MCF 10A (cell line): ENCODE data around the gene FDX1. TPM values are rescaled to one million over a fixed set of nuclear protein-coding genes. Genes with fewer than 3 reads are reported as not detected.
"Not testable (repeated sequence)": the region's sequence is repeated elsewhere in the genome, so short reads cannot be mapped to it uniquely, and the experiment has no call there.

ENCODE experiments used
- BruUV-seq: library from RNA; stranded (reverse); fragments of 400-500 nt; replicated peaks from 2 replicates; lab custom pipeline; 2021; lab: Mats Ljungman, UMichigan
- CTCF ChIA-PET: fragments of 300-600 bp; sonication (Branson Sonifier 250); formaldehyde crosslinking; extraction: SDS; loops from one replicate; lab custom pipeline; 2021; ENCODE audit warnings: antibody characterized with exemption, inconsistent platforms; lab: Yijun Ruan, JAX
- POLR2A ChIA-PET: fragments of 300-600, 350-650 bp; sonication (Branson Sonifier 250); formaldehyde crosslinking; extraction: SDS; loops from one replicate; lab custom pipeline; 2020; ENCODE audit warnings: antibody characterized with exemption, inconsistent platforms; lab: Yijun Ruan, JAX
- DNase-seq: peaks from one replicate; pipeline ENCODE4 v3.0.0-alpha.2; 2018; ENCODE audit not compliant: unreplicated experiment
- H3K27ac Mint-ChIP-seq: one replicate; pipeline ENCODE4 v1.8.0; 2022; ENCODE audit warnings: mild to moderate bottlenecking, low read depth, mixed read lengths; ENCODE audit not compliant: unreplicated experiment
- H3K27me3 Mint-ChIP-seq: one replicate; pipeline ENCODE4 v1.8.0; 2022; ENCODE audit warnings: mixed read lengths; ENCODE audit not compliant: insufficient read depth, unreplicated experiment
- H3K36me3 Mint-ChIP-seq: one replicate; pipeline ENCODE4 v1.8.0; 2022; ENCODE audit warnings: mild to moderate bottlenecking, moderate library complexity, mixed read lengths; ENCODE audit not compliant: insufficient read depth, unreplicated experiment
- H3K4me1 Mint-ChIP-seq: one replicate; pipeline ENCODE4 v1.8.0; 2022; ENCODE audit warnings: mixed read lengths; ENCODE audit not compliant: insufficient read depth, unreplicated experiment
- H3K4me3 Mint-ChIP-seq: one replicate; pipeline ENCODE4 v1.8.0; 2022; ENCODE audit warnings: mild to moderate bottlenecking, moderate library complexity, mixed read lengths; ENCODE audit not compliant: unreplicated experiment
- H3K9me3 Mint-ChIP-seq: one replicate; pipeline ENCODE4 v1.8.0; 2022; ENCODE audit warnings: mixed read lengths; ENCODE audit not compliant: unreplicated experiment
- intact Hi-C: fragments of 100-400 bp; cut with micrococcal nuclease; formaldehyde crosslinking; loops from 2 replicates; pipeline ENCODE4 v1.14.1; 2022
- total RNA-seq: library from RNA; stranded (reverse); gene quantifications from 2 replicates; pipeline ENCODE4 v1.2.3, GENCODE V29; 2022
- TF ChIP-seq, protein P1 (sequence below): fragments of 200-600 bp; IDR thresholded peaks from one replicate; pipeline ENCODE4 v1.8.0; 2022; ENCODE audit warnings: antibody characterized with exemption, mild to moderate bottlenecking; ENCODE audit not compliant: unreplicated experiment

Gene FDX1
- total RNA-seq, 1 experiment from 2014 or later = 21.1 TPM

DNA sequence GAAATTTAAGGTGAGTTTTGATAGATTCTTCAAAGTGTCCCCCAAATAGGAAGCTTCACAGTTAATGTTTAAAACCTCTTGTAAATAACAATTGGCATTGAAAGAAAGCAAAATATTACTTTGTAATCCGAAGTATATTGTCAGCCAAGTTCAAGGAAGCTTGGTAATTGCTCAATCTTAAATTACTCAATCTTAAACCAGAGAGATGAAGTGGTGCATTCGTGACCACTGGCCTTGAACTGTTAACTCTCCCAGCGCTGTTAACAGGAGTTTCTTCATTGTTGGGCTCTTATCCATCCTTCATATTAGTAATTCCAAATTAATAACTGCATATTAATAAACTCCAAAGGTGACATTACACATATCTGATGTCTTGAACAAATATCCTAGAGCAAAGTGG is 20.6 kb upstream of the FDX1 start:
- peaks cover 4% of the 10 kb centered on the region for H3K36me3 Mint-ChIP-seq
- BruUV-seq = no TSS peak
- intact Hi-C loops = no loop called here
- peaks cover 7% of the 10 kb centered on the region for H3K4me1 Mint-ChIP-seq
- peak; percentile 47 for DNase-seq
- TF ChIP-seq, protein P1, sequence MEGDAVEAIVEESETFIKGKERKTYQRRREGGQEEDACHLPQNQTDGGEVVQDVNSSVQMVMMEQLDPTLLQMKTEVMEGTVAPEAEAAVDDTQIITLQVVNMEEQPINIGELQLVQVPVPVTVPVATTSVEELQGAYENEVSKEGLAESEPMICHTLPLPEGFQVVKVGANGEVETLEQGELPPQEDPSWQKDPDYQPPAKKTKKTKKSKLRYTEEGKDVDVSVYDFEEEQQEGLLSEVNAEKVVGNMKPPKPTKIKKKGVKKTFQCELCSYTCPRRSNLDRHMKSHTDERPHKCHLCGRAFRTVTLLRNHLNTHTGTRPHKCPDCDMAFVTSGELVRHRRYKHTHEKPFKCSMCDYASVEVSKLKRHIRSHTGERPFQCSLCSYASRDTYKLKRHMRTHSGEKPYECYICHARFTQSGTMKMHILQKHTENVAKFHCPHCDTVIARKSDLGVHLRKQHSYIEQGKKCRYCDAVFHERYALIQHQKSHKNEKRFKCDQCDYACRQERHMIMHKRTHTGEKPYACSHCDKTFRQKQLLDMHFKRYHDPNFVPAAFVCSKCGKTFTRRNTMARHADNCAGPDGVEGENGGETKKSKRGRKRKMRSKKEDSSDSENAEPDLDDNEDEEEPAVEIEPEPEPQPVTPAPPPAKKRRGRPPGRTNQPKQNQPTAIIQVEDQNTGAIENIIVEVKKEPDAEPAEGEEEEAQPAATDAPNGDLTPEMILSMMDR = no peak
- H3K4me3 Mint-ChIP-seq = no peak overlapping the region
- no peak overlapping the region for H3K27ac Mint-ChIP-seq
- CTCF ChIA-PET = interaction anchor here (2.3 kb wide), 1 partner anchor 26 kb away, joined by 8 read pairs; no protein-coding TSS in a partner anchor
- no peaks in the 10 kb centered on the region for H3K9me3 Mint-ChIP-seq
- H3K27me3 Mint-ChIP-seq = no peaks in the 10 kb centered on the region
- POLR2A ChIA-PET = interaction anchor here (0.6 to 1.2 kb wide), 4 partner anchors 9 to 23 kb away, joined by 3 read pairs; no protein-coding TSS in a partner anchor

GRCh38 chr11:110410651-110411050 is 19.1 kb upstream of the FDX1 start:
- no peaks in the 10 kb centered on the region for H3K9me3 Mint-ChIP-seq
- TF ChIP-seq, protein P1 = no peak
- H3K4me1 Mint-ChIP-seq = peaks cover 7% of the 10 kb centered on the region
- no peak overlapping the region for H3K27ac Mint-ChIP-seq
- H3K4me3 Mint-ChIP-seq = no peak overlapping the region
- H3K36me3 Mint-ChIP-seq = peaks cover 4% of the 10 kb centered on the region
- ChIA-PET POLR2A (no interaction called here), CTCF (interaction anchor here (0.6 kb wide), 1 partner anchor 15 kb away, joined by 3 read pairs; no protein-coding TSS in a partner anchor)
- no peak for DNase-seq
- no peaks in the 10 kb centered on the region for H3K27me3 Mint-ChIP-seq
- BruUV-seq = no TSS peak
- intact Hi-C loops = no loop called here

DNA sequence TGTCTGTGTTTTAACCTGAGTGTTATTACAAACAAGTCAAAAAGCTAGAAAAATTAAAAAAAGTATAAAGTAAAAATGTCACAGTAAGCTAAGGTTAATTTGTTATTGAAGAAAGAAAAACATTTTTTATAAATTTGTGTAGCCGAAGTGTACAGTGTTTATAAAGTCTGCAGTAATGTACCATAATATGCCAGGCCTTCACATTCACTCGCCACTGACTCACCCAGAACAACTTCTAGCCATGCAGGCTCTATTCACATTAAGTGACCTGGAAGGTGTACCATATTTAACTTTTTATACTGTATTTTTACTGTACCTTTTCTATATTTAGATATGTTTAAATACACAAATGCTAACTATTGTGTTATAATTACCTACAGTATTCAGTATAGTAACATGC is 14.7 kb upstream of the FDX1 start:
- Mint-ChIP-seq H3K27me3 (no peaks in the 10 kb centered on the region), H3K27ac (no peak overlapping the region), H3K4me1 (no peaks in the 10 kb centered on the region), H3K36me3 (no peaks in the 10 kb centered on the region), H3K9me3 (no peaks in the 10 kb centered on the region), H3K4me3 (no peak overlapping the region)
- CTCF ChIA-PET = interaction anchor here (0.7 to 3.6 kb wide), 4 partner anchors 15 to 720 kb away, joined by 3 to 18 read pairs (median 6); partner anchors contain the start of gene FDX1
- intact Hi-C loops = no loop called here
- no peak for DNase-seq
- POLR2A ChIA-PET = no interaction called here
- TF ChIP-seq, protein P1 = no peak
- no TSS peak for BruUV-seq

DNA sequence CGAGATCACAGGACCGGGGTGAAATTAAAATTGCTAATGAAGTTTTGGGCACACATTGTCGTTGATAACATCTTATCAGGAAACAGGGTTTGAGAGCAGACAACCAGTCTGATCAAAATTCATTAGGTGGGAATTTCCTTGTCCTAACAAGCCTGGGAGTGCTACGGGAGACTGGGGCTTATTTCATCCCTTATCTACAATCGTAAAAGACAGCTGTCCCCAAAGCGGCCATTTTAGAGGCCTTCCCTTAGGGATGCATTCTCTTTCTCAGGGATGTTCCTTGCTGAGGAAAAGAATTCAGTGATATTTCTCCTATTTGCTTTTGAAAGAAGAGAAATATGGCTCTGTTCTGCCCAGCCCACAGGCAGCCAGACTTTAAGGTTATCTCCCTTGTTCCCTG is 8.1 kb upstream of the FDX1 start:
- H3K4me3 Mint-ChIP-seq, BruUV-seq, H3K27ac Mint-ChIP-seq, intact Hi-C loops, H3K36me3 Mint-ChIP-seq, CTCF ChIA-PET, H3K27me3 Mint-ChIP-seq, DNase-seq, H3K9me3 Mint-ChIP-seq: not testable (repeated sequence)
- POLR2A ChIA-PET = interaction anchor here (0.6 kb wide), 1 partner anchor 14 kb away, joined by 3 read pairs; no protein-coding TSS in a partner anchor
- peaks cover 12% of the 10 kb centered on the region for H3K4me1 Mint-ChIP-seq
